PC-3 (cell line): ENCODE measurements around the gene RLN2.

Experiments
- EZH2 ChIP-seq: fragments of 300-600 bp; sonication (generic); IDR thresholded peaks from one replicate; pipeline ENCODE4 v1.6.1; 2017; ENCODE audit warnings: antibody characterized with exemption, mild to moderate bottlenecking, low read length; ENCODE audit not compliant: unreplicated experiment
- EZH2phosphoT487 ChIP-seq: fragments of 300-600 bp; sonication (generic); IDR thresholded peaks from 2 replicates; pipeline ENCODE4 v1.6.1; 2018; ENCODE audit warnings: mild to moderate bottlenecking, antibody characterized with exemption, low read length, borderline replicate concordance
- TF ChIP-seq, protein P1 (sequence below): fragments of 300-600 bp; sonication (generic); conservative IDR thresholded peaks from 2 replicates; pipeline ENCODE4 v1.5.1; 2017; ENCODE audit warnings: antibody characterized with exemption, low read depth, mild to moderate bottlenecking, low read length

DNA sequence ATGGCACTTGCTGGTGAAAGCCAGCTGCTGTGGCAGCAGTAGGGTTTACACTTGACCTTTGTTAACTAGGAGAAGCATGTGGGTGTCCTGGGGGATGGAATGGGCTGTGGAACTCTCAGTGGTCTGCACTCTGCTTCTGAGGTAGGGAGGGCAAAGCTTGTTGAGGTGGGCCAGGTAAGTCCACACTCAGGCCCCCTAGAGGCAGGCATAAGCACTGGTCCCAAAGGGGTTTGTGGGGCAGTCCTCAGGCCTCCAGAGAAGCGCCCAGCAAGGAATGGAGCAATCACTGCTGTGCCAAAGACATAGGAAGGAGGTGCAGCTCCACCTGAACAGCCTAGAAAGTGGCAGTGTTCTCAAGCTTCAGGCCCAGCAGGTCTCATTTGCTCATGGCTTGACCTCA, 38.6 kb downstream of the RLN2 start:
- TF ChIP-seq, protein P1, sequence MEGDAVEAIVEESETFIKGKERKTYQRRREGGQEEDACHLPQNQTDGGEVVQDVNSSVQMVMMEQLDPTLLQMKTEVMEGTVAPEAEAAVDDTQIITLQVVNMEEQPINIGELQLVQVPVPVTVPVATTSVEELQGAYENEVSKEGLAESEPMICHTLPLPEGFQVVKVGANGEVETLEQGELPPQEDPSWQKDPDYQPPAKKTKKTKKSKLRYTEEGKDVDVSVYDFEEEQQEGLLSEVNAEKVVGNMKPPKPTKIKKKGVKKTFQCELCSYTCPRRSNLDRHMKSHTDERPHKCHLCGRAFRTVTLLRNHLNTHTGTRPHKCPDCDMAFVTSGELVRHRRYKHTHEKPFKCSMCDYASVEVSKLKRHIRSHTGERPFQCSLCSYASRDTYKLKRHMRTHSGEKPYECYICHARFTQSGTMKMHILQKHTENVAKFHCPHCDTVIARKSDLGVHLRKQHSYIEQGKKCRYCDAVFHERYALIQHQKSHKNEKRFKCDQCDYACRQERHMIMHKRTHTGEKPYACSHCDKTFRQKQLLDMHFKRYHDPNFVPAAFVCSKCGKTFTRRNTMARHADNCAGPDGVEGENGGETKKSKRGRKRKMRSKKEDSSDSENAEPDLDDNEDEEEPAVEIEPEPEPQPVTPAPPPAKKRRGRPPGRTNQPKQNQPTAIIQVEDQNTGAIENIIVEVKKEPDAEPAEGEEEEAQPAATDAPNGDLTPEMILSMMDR = no peak
- no peak for TF ChIP-seq EZH2phosphoT487
- TF ChIP-seq EZH2 = no peak
